H7 (cell line): ENCODE measurements around the gene APOBEC4. TPM values are rescaled to one million over a fixed set of nuclear protein-coding genes. Genes with fewer than 3 reads are reported as not detected.

Experiments used
- total RNA-seq: library from RNA; depleted of rRNA; stranded (reverse); fragments of >200 nt; shearing (Covaris generic); gene quantifications from 2 replicates; pipeline ENCODE4 v1.2.3, GENCODE V29; 2014; rRNA removed

The APOBEC4 gene
- total RNA-seq, 1 experiment from 2014 or later = not detected

Other genes with a start within 250 kb of the APOBEC4 start
- 1.6 and 5.2 TPM in 2 replicates for gene NMNAT2, start 234.9 kb downstream of the APOBEC4 start, total RNA-seq
- 21.9 and 37.6 TPM in 2 replicates for gene SMG7, start 180.8 kb downstream of the APOBEC4 start, total RNA-seq
- 0.14 TPM in 1 of 2 replicates, not detected in the other for gene NCF2, start 62.9 kb downstream of the APOBEC4 start, total RNA-seq
- 104 and 133 TPM in 2 replicates for gene ARPC5, start 17.5 kb downstream of the APOBEC4 start, total RNA-seq
- gene RGL1, start 151.8 kb upstream of the APOBEC4 start, total RNA-seq = 2.2 and 3.2 TPM in 2 replicates